Erythroblast (primary cell): ENCODE measurements around the gene HELZ2.

Experiments
- GATA1 ChIP-seq: IDR thresholded peaks from 2 replicates; pipeline ENCODE4 v1.6.1; 2011; ENCODE audit warnings: low read depth, mild to moderate bottlenecking, control low read depth, low read length, moderate library complexity
- POLR2A ChIP-seq: IDR thresholded peaks from 2 replicates; pipeline ENCODE4 v1.6.1; 2011; ENCODE audit warnings: mild to moderate bottlenecking, low read length

DNA sequence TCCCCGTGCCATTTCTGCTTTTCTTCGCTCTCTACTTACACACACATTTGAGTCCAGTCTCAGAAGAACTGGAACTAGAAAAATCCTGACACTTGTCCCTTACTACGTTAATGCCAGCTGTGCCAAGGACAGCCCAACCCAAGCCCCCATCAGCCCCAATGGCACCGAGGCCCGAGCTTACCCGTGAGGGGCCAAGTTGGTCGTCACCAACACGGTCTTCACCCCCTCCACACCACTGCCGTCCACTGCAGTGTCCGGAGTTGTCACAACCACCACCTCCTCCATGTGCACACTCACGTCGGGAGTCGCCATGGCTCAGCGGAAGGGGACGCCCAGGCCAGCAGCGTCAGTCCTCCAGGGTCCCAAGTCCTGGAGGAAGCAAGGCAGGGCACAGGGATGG is 45.0 kb upstream of the HELZ2 start:
- TF ChIP-seq POLR2A = no peak
- no peak for TF ChIP-seq GATA1
